Measurements from ENCODE around the gene APPL1. TPM values are rescaled to one million over a fixed set of nuclear protein-coding genes. Genes with fewer than 3 reads are reported as not detected.
A peak's percentile ranks its signal among the peaks of the same experiment; 100 is the strongest.

The APPL1 gene
- total and polyA plus RNA-seq, 2 of the 4 experiments (the other 2 are of a cell fraction), result 9.6 to 46.2 TPM

DNA sequence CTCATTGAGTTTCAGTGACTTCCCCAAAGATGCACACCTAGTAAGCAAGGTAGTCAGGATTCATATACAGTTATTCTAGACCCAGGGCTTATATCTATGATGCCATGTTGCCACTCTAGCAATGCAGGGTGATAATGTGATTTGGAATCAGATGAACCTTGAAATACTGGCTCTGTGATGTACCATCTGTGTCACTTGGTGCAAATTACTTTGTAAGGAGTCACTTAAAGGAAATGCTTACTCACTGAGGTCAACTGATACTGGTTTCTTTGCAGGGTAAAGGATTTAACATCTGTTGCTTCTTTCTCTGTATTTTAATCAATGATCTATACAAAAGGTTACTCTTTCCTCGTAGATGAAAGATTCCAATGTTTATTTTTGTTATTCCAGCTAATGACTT is 54.2 kb downstream of the APPL1 start:
- Histone ChIP-seq H3K4ac (ENCODE audit: low read depth, low read length) (no peak overlapping the region), H3K4me1 (ENCODE audit: control insufficient read depth, insufficient read depth, low read length) (peaks cover 6% of the 10 kb centered on the region), H3K9me3 (ENCODE audit: control insufficient read depth, insufficient read depth, low read length) (peaks cover 3% of the 10 kb centered on the region; the same call in 1 of the 2 replicates), H3K27me3 (ENCODE audit: control insufficient read depth, insufficient read depth, low read length) (no peaks in the 10 kb centered on the region), H4K5ac (ENCODE audit: low read depth, low read length) (no peak overlapping the region), H2BK15ac (ENCODE audit: low read depth, low read length) (no peak overlapping the region), H3K4me3 (ENCODE audit: insufficient read depth, low read depth, low read length) (no peak overlapping the region), H3K36me3 (ENCODE audit: control insufficient read depth, insufficient read depth, low read length) (no peaks in the 10 kb centered on the region), H3K23ac (ENCODE audit: low read depth, low read length) (no peak overlapping the region), H2BK20ac (ENCODE audit: low read depth, low read length) (no peak overlapping the region), H2AK9ac (replicated peaks; ENCODE audit: low read depth, low read length, poor library complexity) (no peak overlapping the region), H3K56ac (ENCODE audit: extremely low read depth, insufficient read depth, low read length) (no peak overlapping the region), H3K27ac (ENCODE audit: insufficient read depth, low read length) (no peak overlapping the region), H3K79me1 (ENCODE audit: low read depth in 1 of 2, low read length in 2 of 2) (no peaks in the 10 kb centered on the region), H3K9ac (ENCODE audit: low read depth, low read length) (no peak overlapping the region), H4K91ac (ENCODE audit: insufficient read depth, low read depth, low read length) (no peak overlapping the region), H2BK5ac (ENCODE audit: low read depth, low read length, poor library complexity, severe bottlenecking) (no peak overlapping the region), H3K4me2 (ENCODE audit: low read depth, low read length) (no peak overlapping the region), H2AK5ac (ENCODE audit: low read depth, low read length) (no peak overlapping the region), H4K20me1 (ENCODE audit: insufficient read depth, low read length) (no peaks in the 10 kb centered on the region), H4K8ac (ENCODE audit: low read depth in 2 of 2, low read length in 2 of 2) (no peak overlapping the region), H3K9me1 (ENCODE audit: insufficient read depth, low read length) (peaks cover 7% of the 10 kb centered on the region), H2BK120ac (ENCODE audit: low read depth, low read length) (no peak overlapping the region), H3K14ac (replicated peaks; ENCODE audit: low read depth, low read length) (no peak overlapping the region), H3K18ac (ENCODE audit: low read depth, low read length) (no peak overlapping the region), H2AFZ (replicated peaks; ENCODE audit: low read length, poor library complexity) (no peak overlapping the region)
- ATAC-seq (ENCODE audit: low read depth), result peak; percentile 32; the same call in 1 of the 2 replicates
- intact Hi-C loops (cut with micrococcal nuclease), result no loop called here
- DNase-seq, result peak; percentile 51
- no TSS peak for BruUV-seq (replicated peaks)
- no CpG with 5 or more reads among the region's 1 CpG for WGBS, 2 experiments (ENCODE audit: extremely low coverage in 2 of 2, insufficient read length in 1 of 2)
- ChIA-PET POLR2A (ENCODE audit: unreplicated experiment) (no interaction called here), CTCF (interaction anchor here (0.6 kb wide), 1 partner anchor 120 kb away, joined by 3 read pairs; no protein-coding TSS in a partner anchor)
- in situ Hi-C loops (cut with MboI; ENCODE audit: low sequenced_read_pairs), result no loop called here
- dilution Hi-C loops (cut with HindIII; ENCODE audit: low sequenced_read_pairs, unreplicated experiment), result no loop called here
- TF ChIP-seq, protein P1, sequence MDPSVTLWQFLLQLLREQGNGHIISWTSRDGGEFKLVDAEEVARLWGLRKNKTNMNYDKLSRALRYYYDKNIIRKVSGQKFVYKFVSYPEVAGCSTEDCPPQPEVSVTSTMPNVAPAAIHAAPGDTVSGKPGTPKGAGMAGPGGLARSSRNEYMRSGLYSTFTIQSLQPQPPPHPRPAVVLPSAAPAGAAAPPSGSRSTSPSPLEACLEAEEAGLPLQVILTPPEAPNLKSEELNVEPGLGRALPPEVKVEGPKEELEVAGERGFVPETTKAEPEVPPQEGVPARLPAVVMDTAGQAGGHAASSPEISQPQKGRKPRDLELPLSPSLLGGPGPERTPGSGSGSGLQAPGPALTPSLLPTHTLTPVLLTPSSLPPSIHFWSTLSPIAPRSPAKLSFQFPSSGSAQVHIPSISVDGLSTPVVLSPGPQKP (IDR thresholded peaks at IDR 0.05; ENCODE audit: borderline replicate concordance, low read depth, low read length), result no peak
- TF ChIP-seq CEBPB (IDR thresholded peaks at IDR 0.05; ENCODE audit: low read depth, low read length), result no peak
- TF ChIP-seq POLR2A (IDR thresholded peaks at IDR 0.05; ENCODE audit: low read depth, low read length), result no peak
- TF ChIP-seq NFE2L2 (IDR thresholded peaks at IDR 0.05; ENCODE audit: low read depth, low read length), result no peak
- no peak for TF ChIP-seq RCOR1 (IDR thresholded peaks at IDR 0.05; ENCODE audit: insufficient replicate concordance, low read length)
- no peak for TF ChIP-seq RFX5 (IDR thresholded peaks at IDR 0.05; ENCODE audit: low read depth, low read length)
- no peak for TF ChIP-seq BHLHE40 (IDR thresholded peaks at IDR 0.05; ENCODE audit: low read depth, low read length)
- no peak for TF ChIP-seq MXI1 (IDR thresholded peaks at IDR 0.05; ENCODE audit: borderline replicate concordance, low read depth, low read length)
- TF ChIP-seq MAFK (IDR thresholded peaks at IDR 0.05; ENCODE audit: low read depth, low read length), result no peak
- no peak for TF ChIP-seq MAZ (IDR thresholded peaks at IDR 0.05; ENCODE audit: borderline replicate concordance, low read depth, low read length)
- TF ChIP-seq, protein P2, sequence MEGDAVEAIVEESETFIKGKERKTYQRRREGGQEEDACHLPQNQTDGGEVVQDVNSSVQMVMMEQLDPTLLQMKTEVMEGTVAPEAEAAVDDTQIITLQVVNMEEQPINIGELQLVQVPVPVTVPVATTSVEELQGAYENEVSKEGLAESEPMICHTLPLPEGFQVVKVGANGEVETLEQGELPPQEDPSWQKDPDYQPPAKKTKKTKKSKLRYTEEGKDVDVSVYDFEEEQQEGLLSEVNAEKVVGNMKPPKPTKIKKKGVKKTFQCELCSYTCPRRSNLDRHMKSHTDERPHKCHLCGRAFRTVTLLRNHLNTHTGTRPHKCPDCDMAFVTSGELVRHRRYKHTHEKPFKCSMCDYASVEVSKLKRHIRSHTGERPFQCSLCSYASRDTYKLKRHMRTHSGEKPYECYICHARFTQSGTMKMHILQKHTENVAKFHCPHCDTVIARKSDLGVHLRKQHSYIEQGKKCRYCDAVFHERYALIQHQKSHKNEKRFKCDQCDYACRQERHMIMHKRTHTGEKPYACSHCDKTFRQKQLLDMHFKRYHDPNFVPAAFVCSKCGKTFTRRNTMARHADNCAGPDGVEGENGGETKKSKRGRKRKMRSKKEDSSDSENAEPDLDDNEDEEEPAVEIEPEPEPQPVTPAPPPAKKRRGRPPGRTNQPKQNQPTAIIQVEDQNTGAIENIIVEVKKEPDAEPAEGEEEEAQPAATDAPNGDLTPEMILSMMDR (conservative IDR thresholded peaks at IDR 0.05; ENCODE audit: low read depth, low read length), result no peak
- no peak for TF ChIP-seq RAD21 (IDR thresholded peaks at IDR 0.05; ENCODE audit: low read length)
- TF ChIP-seq USF2 (IDR thresholded peaks at IDR 0.05; ENCODE audit: low read depth, low read length), result no peak
- TF ChIP-seq FOS (IDR thresholded peaks at IDR 0.05; ENCODE audit: low read depth, low read length), result no peak
- TF ChIP-seq SMC3 (IDR thresholded peaks at IDR 0.05; ENCODE audit: low read depth, low read length), result no peak
- TF ChIP-seq CHD1 (IDR thresholded peaks at IDR 0.05; ENCODE audit: low read depth, low read length), result no peak

Data from IMR-90 (cell line).